HepG2 (cell line): ENCODE measurements around the gene BLOC1S4. TPM values are rescaled to one million over a fixed set of nuclear protein-coding genes. Genes with fewer than 3 reads are reported as not detected.
A peak's percentile ranks its signal among the peaks of the same experiment; 100 is the strongest.

Experiments
- ATF1 ChIP-seq: IDR thresholded peaks from 2 replicates; pipeline ENCODE4 v1.6.1; 2016; ENCODE audit warnings: mild to moderate bottlenecking, control low read depth
- FOXO4 ChIP-seq: sonication (generic); formaldehyde crosslinking; conservative IDR thresholded peaks from 2 replicates; pipeline ENCODE4 v1.8.1; 2023; ENCODE audit warnings: missing genetic modification reagents
- FUBP1 ChIP-seq: sonication (generic); formaldehyde crosslinking; IDR thresholded peaks from 2 replicates; pipeline ENCODE4 v1.5.1; 2020; ENCODE audit warnings: missing genetic modification reagents, mild to moderate bottlenecking, borderline replicate concordance
- KAT8 ChIP-seq: IDR thresholded peaks from 2 replicates; pipeline ENCODE4 v1.6.1; 2016; ENCODE audit warnings: missing genetic modification reagents, missing compliant biosample characterization
- MIER2 ChIP-seq: IDR thresholded peaks from 2 replicates; pipeline ENCODE4 v1.6.1; 2016; ENCODE audit warnings: missing biosample characterization, missing genetic modification reagents
- SMAD3 ChIP-seq: sonication (generic); formaldehyde crosslinking; IDR thresholded peaks from 2 replicates; pipeline ENCODE4 v1.4.0; 2020; ENCODE audit warnings: missing genetic modification reagents
- SRY ChIP-seq: sonication (generic); formaldehyde crosslinking; IDR thresholded peaks from 2 replicates; pipeline ENCODE4 v1.8.0; 2022; ENCODE audit warnings: mild to moderate bottlenecking, missing genetic modification reagents
- STAT5B ChIP-seq: sonication (generic); formaldehyde crosslinking; IDR thresholded peaks from 2 replicates; pipeline ENCODE4 v1.4.0; 2020; ENCODE audit warnings: missing genetic modification reagents
- TFDP1 ChIP-seq: IDR thresholded peaks from 2 replicates; pipeline ENCODE4 v1.6.1; 2016; ENCODE audit warnings: missing compliant biosample characterization, missing genetic modification reagents, borderline replicate concordance
- U2AF2 ChIP-seq: fragments of 200-400 bp; formaldehyde crosslinking; IDR thresholded peaks from 2 replicates; pipeline ENCODE4 v1.6.1; 2017; ENCODE audit warnings: low read depth, mild to moderate bottlenecking, low read length
- XBP1 ChIP-seq: sonication (generic); formaldehyde crosslinking; IDR thresholded peaks from 2 replicates; pipeline ENCODE4 v1.5.0; 2020; ENCODE audit warnings: missing genetic modification reagents
- ZFP1 ChIP-seq: IDR thresholded peaks from 2 replicates; pipeline ENCODE4 v1.6.1; 2016
- ZFP82 ChIP-seq: sonication (generic); formaldehyde crosslinking; IDR thresholded peaks from 2 replicates; pipeline ENCODE4 v1.5.1; 2020; ENCODE audit warnings: mild to moderate bottlenecking, missing genetic modification reagents, borderline replicate concordance
- ZNF414 ChIP-seq: sonication (generic); formaldehyde crosslinking; IDR thresholded peaks from 2 replicates; pipeline ENCODE4 v1.5.0; 2020; ENCODE audit warnings: missing genetic modification reagents
- ZNF432 ChIP-seq: sonication (generic); formaldehyde crosslinking; IDR thresholded peaks from 2 replicates; pipeline ENCODE4 v1.5.0; 2020; ENCODE audit warnings: missing genetic modification reagents, mild to moderate bottlenecking, borderline replicate concordance
- ZNF614 ChIP-seq: IDR thresholded peaks from 2 replicates; pipeline ENCODE4 v1.6.1; 2018; ENCODE audit warnings: missing biosample characterization, missing genetic modification reagents, inconsistent platforms, borderline replicate concordance
- ZNF674 ChIP-seq: sonication (generic); formaldehyde crosslinking; IDR thresholded peaks from 2 replicates; pipeline ENCODE4 v1.5.0; 2020; ENCODE audit warnings: low read depth, mild to moderate bottlenecking, missing genetic modification reagents
- ZSCAN22 ChIP-seq: sonication (generic); formaldehyde crosslinking; IDR thresholded peaks from 2 replicates; pipeline ENCODE4 v1.4.0; 2020; ENCODE audit warnings: mild to moderate bottlenecking, missing genetic modification reagents
- polyA plus RNA-seq, 8 experiments: library from polyadenylated mRNA; depleted of rRNA in 3 of 8; stranded (reverse) in 7 of 8; unstranded in 1 of 8; fragments of >200 nt; fragmentation: Illumina TruSeq in 4 of 8; extraction: Trizol in 4 of 8; gene quantifications; 2 replicates each; pipeline versions ENCODE4 v1.2.1 to v1.2.3, GENCODE V29; 2011 to 2016; ENCODE audit warnings: low read depth in 4 of 8, missing spikeins in 1 of 8, mixed read lengths in 1 of 8; ENCODE audit not compliant: insufficient read depth in 1 of 8
- total RNA-seq, 5 experiments: library from RNA; depleted of rRNA; stranded (reverse); fragments of >200 nt; fragmentation: Illumina TruSeq; extraction: Trizol; gene quantifications; 2 replicates each; pipeline ENCODE4 v1.2.3, GENCODE V29; 2016; ENCODE audit warnings: low read depth in 1 of 5
- TF ChIP-seq, protein P1 (sequence below), 2 experiments: sonication (generic) in 1 of 2; formaldehyde crosslinking in 1 of 2; IDR thresholded peaks; 2 replicates each; pipeline versions ENCODE4 v1.4.0 to v1.6.1; 2016 to 2020; ENCODE audit warnings: borderline replicate concordance in 1 of 2, low read depth in 1 of 2, mild to moderate bottlenecking in 1 of 2, missing genetic modification reagents in 1 of 2

The BLOC1S4 gene
- total and polyA plus RNA-seq, 2 of the 13 experiments (the other 11 are each of a cell fraction or from before 2014, with no cell fraction given), result 15.5 to 20.9 TPM

DNA sequence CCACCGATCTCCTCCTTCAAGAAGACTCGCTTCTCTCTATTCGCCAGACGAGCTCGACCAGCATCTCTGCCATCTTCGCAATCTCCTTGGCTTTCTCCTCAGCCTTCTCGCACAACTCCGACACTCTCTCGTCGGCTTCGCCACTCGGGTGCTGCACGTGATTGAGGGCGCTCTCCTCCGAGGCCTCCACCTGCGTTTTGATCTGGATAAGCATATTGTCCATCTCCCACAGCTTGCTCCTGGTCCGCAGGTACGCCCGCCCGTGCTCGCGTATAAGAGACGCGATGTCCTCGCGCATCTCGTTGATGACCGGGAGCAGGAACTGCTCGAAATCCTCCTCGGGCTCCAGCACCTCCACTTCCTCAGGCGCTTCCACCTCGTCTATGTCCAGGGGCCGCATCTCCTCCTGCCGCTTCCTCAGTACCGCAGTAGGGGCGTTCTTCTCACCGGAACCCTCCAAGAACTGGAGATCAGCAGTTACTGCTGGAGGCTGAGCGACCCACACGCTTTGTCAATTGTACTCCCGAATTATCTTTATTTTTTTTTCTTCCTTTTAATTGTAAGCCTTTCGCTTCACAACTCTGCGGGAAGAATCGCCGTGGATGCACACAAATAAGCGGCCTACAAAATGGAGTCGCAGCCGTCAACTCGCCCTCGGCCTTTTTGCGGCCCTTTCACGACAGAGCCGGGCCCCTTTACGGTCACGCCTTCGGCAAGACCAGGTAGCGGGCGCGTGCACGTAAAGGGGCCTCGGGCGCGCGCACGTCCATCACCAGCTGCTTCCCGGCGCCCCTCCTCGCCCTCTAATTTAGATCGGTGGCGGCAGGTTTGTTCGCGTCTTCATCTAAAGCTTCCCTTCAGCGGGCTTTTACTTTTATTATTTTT is 6.5 kb upstream of the BLOC1S4 start, which contains the start of gene MRFAP1L1 (continued):
- TF ChIP-seq FUBP1 (CRISPR knock-in tag) (no peak), ZNF614 (CRISPR knock-in tag) (no peak), FOXO4 (no peak), SRY (CRISPR knock-in tag) (peak; percentile 56; the same call in 1 of the 2 replicates), ZFP1 (no peak), ATF1 (CRISPR knock-in tag) (no peak; the same call in 1 of the 2 replicates), KAT8 (CRISPR knock-in tag) (peak; percentile 95), XBP1 (no peak), ZSCAN22 (CRISPR knock-in tag) (no peak), MIER2 (CRISPR knock-in tag) (no peak), STAT5B (CRISPR knock-in tag) (no peak), ZNF432 (no peak), SMAD3 (CRISPR knock-in tag) (peak; percentile 43), U2AF2 (no peak), ZNF414 (CRISPR knock-in tag) (no peak), TFDP1 (peak; percentile 67; the same call in 1 of the 2 replicates), ZNF674 (CRISPR knock-in tag) (no peak), ZFP82 (no peak)
- TF ChIP-seq, protein P1, sequence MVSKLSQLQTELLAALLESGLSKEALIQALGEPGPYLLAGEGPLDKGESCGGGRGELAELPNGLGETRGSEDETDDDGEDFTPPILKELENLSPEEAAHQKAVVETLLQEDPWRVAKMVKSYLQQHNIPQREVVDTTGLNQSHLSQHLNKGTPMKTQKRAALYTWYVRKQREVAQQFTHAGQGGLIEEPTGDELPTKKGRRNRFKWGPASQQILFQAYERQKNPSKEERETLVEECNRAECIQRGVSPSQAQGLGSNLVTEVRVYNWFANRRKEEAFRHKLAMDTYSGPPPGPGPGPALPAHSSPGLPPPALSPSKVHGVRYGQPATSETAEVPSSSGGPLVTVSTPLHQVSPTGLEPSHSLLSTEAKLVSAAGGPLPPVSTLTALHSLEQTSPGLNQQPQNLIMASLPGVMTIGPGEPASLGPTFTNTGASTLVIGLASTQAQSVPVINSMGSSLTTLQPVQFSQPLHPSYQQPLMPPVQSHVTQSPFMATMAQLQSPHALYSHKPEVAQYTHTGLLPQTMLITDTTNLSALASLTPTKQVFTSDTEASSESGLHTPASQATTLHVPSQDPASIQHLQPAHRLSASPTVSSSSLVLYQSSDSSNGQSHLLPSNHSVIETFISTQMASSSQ (IDR thresholded peaks at IDR 0.05; ENCODE audit: low read depth), result no peak
- TF ChIP-seq, protein P1 (CRISPR knock-in tag; IDR thresholded peaks at IDR 0.05; ENCODE audit: borderline replicate concordance), result no peak
